ENCODE results near the gene ATP8A2. TPM values are rescaled to one million over a fixed set of nuclear protein-coding genes. Genes with fewer than 3 reads are reported as not detected.

Gene ATP8A2
- total and polyA plus RNA-seq, 4 donors = 0.31 to 2.7 (median 1.1) TPM

DNA sequence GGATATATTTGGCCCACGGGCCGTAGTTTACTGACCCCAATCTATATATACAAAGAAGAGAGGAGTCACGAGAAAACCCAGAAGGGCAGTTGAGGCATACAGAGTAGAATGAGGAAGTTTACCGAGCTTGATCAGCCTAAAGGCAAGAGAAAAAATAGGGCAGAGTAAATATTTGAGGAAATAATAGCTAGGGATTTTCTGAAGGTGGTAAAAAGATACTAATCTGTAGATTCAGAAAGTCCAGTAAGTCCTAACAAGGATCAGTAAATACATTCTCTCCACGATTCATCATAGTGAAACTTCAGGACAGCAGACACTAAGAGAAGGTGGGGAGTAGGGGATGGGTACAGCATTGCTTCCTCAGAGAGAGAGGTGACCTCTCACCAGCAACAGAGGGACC, 248.1 kb downstream of the ATP8A2 start:
- WGBS, 2 donors = 81 to 85% methylated on average over 5 of the region's 5 CpGs
- TF ChIP-seq, protein P1, sequence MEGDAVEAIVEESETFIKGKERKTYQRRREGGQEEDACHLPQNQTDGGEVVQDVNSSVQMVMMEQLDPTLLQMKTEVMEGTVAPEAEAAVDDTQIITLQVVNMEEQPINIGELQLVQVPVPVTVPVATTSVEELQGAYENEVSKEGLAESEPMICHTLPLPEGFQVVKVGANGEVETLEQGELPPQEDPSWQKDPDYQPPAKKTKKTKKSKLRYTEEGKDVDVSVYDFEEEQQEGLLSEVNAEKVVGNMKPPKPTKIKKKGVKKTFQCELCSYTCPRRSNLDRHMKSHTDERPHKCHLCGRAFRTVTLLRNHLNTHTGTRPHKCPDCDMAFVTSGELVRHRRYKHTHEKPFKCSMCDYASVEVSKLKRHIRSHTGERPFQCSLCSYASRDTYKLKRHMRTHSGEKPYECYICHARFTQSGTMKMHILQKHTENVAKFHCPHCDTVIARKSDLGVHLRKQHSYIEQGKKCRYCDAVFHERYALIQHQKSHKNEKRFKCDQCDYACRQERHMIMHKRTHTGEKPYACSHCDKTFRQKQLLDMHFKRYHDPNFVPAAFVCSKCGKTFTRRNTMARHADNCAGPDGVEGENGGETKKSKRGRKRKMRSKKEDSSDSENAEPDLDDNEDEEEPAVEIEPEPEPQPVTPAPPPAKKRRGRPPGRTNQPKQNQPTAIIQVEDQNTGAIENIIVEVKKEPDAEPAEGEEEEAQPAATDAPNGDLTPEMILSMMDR (IDR thresholded peaks at IDR 0.05; ENCODE audit: control extremely low read depth, extremely low read depth) = no peak
- Histone ChIP-seq H3K9ac (ENCODE audit: insufficient read depth in 1 of 2, low read length in 2 of 2) (no peak overlapping the region), H3K27me3 (ENCODE audit: control insufficient read depth in 3 of 3, insufficient read depth in 3 of 3, low read length in 2 of 3) (no peaks in the 10 kb centered on the region), H3K27ac (ENCODE audit: low read depth in 1 of 2, low read length in 1 of 2) (no peak overlapping the region), H3K9me3 (ENCODE audit: control insufficient read depth in 4 of 4, insufficient read depth in 3 of 4, low read length in 3 of 4) (peaks cover 0 to 10% (median 0%) of the 10 kb centered on the region in 4 donors), H3K4me1 (ENCODE audit: control insufficient read depth in 5 of 5, insufficient read depth in 5 of 5, low read length in 5 of 5) (peaks cover 0 to 19% (median 0%) of the 10 kb centered on the region in 5 donors), H3K4me3 (no peak overlapping the region), H3K36me3 (ENCODE audit: control insufficient read depth in 4 of 4, insufficient read depth in 4 of 4, low read length in 4 of 4) (no peaks in the 10 kb centered on the region)
- ATAC-seq (ENCODE audit: insufficient read depth, low FRiP score) = no peak
- DNase-seq = no peak

DNA sequence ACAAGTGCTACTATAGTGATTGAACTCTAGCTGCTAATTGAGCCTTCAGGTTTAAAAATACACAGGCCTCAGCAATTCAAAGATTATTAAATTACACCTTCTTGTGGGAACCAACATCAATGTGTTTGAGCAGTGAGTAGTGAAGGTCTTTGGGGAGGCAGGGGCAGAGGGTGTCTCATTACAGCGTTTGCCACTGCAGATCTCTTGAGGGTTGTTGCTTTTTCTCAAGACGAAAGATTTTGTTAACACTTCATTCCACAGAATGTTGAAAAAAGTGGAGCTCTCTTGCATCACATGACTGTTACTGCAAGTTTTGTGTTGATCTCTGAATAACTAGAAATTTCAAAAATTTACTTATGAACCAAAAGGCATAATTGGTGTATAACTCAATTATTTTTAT, 253.6 kb downstream of the ATP8A2 start:
- Histone ChIP-seq H3K4me3 (no peak overlapping the region), H3K36me3 (ENCODE audit: control insufficient read depth in 4 of 4, insufficient read depth in 4 of 4, low read length in 4 of 4) (no peaks in the 10 kb centered on the region), H3K4me1 (ENCODE audit: control insufficient read depth in 5 of 5, insufficient read depth in 5 of 5, low read length in 5 of 5) (peaks cover 0 to 49% (median 0%) of the 10 kb centered on the region in 5 donors), H3K9me3 (ENCODE audit: control insufficient read depth in 4 of 4, insufficient read depth in 3 of 4, low read length in 3 of 4) (peaks cover 0 to 2% (median 0%) of the 10 kb centered on the region in 4 donors), H3K9ac (ENCODE audit: insufficient read depth in 1 of 2, low read length in 2 of 2) (no peak overlapping the region), H3K27me3 (ENCODE audit: control insufficient read depth in 3 of 3, insufficient read depth in 3 of 3, low read length in 2 of 3) (no peaks in the 10 kb centered on the region), H3K27ac (ENCODE audit: low read depth in 1 of 2, low read length in 1 of 2) (no peak overlapping the region)
- ATAC-seq (ENCODE audit: insufficient read depth, low FRiP score) (no peak), DNase-seq (peak; percentile 40 to 93 (median 88))
- WGBS, 2 donors = 46 to 68% methylated on average over 2 of the region's 2 CpGs
- TF ChIP-seq, protein P1 (IDR thresholded peaks at IDR 0.05; ENCODE audit: control extremely low read depth, extremely low read depth) = no peak

DNA sequence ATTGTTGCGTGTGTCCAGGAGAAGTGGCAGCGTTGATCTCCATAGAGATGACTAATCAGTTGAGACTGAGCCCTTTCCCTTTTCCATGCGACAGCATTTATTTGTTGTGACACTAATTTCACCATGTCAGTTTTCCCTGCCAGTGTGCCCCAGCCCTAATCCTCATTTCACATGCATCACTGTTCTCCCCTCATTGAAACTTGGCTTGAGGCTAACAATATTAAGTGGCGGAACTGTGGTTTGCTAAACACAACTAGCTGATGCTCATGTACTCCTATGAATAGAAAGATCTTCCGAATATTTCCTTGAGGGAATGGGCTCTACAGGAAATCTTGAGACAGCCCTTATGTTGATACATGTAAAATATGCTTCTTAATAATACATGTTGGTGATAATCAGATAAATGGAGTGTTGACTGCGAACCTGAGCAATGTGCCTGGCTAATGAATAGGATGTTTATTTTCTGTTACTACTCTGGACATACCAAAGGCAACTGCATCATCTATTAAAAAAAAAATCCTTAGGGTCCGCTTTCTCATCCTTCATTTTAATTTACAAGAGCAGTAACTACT, 258.6 kb downstream of the ATP8A2 start:
- TF ChIP-seq, protein P1 (IDR thresholded peaks at IDR 0.05; ENCODE audit: control extremely low read depth, extremely low read depth) = no peak
- Histone ChIP-seq H3K4me1 (ENCODE audit: control insufficient read depth in 5 of 5, insufficient read depth in 5 of 5, low read length in 5 of 5) (peaks cover 0 to 34% (median 9%) of the 10 kb centered on the region in 5 donors), H3K9me3 (ENCODE audit: control insufficient read depth in 4 of 4, insufficient read depth in 3 of 4, low read length in 3 of 4) (peaks cover 0 to 2% (median 0%) of the 10 kb centered on the region in 4 donors), H3K4me3 (no peak overlapping the region), H3K27me3 (ENCODE audit: control insufficient read depth in 3 of 3, insufficient read depth in 3 of 3, low read length in 2 of 3) (no peaks in the 10 kb centered on the region), H3K27ac (ENCODE audit: low read depth in 1 of 2, low read length in 1 of 2) (no peak overlapping the region), H3K36me3 (ENCODE audit: control insufficient read depth in 4 of 4, insufficient read depth in 4 of 4, low read length in 4 of 4) (no peaks in the 10 kb centered on the region), H3K9ac (ENCODE audit: insufficient read depth in 1 of 2, low read length in 2 of 2) (no peak overlapping the region)
- 78 to 83% methylated on average over 7 of the region's 7 CpGs for WGBS, 2 donors
- no peak for ATAC-seq (ENCODE audit: insufficient read depth, low FRiP score)
- peak; percentile 51 to 91 (median 90) for DNase-seq
